OCI-LY3 (cell line): ENCODE measurements around the gene METTL27.

ENCODE experiments used
- EZH2phosphoT487 ChIP-seq: fragments of 200-600 bp; shearing (Covaris generic); IDR thresholded peaks from 2 replicates; pipeline ENCODE4 v1.6.1; 2018; ENCODE audit warnings: antibody characterized with exemption, mixed run types, low read depth
- TF ChIP-seq, protein P1 (sequence below): fragments of 200-600, 300-600 bp; sonication (generic); IDR thresholded peaks from 2 replicates; pipeline ENCODE4 v1.5.1; 2014; ENCODE audit warnings: antibody characterized with exemption, low read length, low read depth

DNA sequence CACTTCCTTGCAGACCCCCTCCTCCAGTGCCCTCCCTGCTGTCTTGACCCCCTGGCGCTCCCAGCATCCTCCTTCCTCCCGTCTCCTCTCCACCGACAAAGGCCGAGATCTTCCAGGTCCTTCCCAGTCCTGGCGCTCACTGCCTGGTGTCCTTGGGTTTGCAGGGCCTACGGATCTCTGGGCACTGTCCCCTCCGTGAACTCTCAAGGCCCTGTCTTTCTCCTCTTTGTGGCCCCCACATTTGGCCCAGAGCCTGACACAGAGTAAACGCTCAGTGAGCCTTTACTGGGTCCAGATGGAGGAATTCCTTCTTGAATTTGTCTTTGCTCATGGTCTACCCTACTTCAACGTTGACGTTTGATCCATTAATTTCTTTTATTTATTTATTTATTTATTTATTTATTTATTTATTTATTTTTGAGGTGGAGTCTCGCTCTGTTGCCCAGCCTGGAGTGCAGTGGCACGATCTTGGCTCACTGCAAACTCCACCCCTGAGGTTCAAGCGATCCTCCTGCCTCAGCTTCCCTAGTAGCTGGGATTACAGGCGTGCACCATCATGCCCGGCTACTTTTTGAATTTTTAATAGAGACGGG is 48.3 kb upstream of the METTL27 start:
- TF ChIP-seq, protein P1, sequence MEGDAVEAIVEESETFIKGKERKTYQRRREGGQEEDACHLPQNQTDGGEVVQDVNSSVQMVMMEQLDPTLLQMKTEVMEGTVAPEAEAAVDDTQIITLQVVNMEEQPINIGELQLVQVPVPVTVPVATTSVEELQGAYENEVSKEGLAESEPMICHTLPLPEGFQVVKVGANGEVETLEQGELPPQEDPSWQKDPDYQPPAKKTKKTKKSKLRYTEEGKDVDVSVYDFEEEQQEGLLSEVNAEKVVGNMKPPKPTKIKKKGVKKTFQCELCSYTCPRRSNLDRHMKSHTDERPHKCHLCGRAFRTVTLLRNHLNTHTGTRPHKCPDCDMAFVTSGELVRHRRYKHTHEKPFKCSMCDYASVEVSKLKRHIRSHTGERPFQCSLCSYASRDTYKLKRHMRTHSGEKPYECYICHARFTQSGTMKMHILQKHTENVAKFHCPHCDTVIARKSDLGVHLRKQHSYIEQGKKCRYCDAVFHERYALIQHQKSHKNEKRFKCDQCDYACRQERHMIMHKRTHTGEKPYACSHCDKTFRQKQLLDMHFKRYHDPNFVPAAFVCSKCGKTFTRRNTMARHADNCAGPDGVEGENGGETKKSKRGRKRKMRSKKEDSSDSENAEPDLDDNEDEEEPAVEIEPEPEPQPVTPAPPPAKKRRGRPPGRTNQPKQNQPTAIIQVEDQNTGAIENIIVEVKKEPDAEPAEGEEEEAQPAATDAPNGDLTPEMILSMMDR, result no peak
- no peak for TF ChIP-seq EZH2phosphoT487
